GM18498 (cell line): ENCODE results near the gene DERL2.

Source experiments
- ATAC-seq: cut with Tn5 transposase; IDR thresholded peaks from one replicate; pipeline ENCODE4 v1.9.1; 2021; ENCODE audit warnings: mild to moderate bottlenecking, moderate library complexity; ENCODE audit not compliant: unreplicated experiment

The DERL2 gene

GRCh38 chr17:5485270-5486205, at the start of gene DERL2:
DERL2 (minus strand) TSS chr17:5486178; CDS start chr17:5486161, 17 bp downstream.
- peak; percentile 24 for ATAC-seq

DNA sequence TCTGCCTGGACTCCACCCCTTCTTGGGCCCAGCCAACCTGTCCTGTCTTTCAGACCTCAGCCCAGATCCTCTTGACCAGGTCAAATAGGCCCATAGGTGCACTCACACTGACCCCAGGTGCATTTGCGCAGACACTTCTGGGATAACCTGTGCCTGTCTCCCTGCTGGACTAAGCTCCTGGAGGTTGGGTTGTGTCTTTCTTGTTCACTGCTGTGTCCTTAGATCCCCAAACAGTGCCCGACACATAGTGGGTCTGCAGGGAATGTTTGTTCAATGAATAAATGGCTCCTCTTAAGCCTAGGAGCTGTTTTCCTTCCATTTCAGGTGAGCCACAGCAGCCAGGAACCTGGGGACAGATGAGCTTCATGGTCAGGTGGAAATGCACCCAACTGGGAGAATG, 49.5 kb upstream of the DERL2 start:
- no peak for ATAC-seq

GRCh38 chr17:5533486-5534315, 47.7 kb upstream of the DERL2 start:
- no peak for ATAC-seq

GRCh38 chr17:5532581-5532980, 46.6 kb upstream of the DERL2 start:
- ATAC-seq = no peak

DNA sequence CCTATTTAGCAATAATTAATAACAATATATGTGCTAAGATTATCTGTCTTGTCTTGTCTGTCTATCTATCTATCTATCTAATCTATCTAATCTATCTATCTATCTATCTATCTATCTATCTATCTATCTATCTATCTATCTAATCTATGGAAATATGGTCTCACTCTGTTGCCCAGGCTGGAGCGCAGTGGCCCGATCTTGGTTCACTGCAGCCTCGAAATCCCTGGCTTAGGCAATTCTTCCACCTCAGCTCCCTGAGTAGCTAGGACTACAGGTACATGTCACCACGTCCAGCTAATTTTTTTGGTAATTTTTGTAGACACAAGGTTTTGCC, 45.1 kb upstream of the DERL2 start:
- ATAC-seq = no peak

DNA sequence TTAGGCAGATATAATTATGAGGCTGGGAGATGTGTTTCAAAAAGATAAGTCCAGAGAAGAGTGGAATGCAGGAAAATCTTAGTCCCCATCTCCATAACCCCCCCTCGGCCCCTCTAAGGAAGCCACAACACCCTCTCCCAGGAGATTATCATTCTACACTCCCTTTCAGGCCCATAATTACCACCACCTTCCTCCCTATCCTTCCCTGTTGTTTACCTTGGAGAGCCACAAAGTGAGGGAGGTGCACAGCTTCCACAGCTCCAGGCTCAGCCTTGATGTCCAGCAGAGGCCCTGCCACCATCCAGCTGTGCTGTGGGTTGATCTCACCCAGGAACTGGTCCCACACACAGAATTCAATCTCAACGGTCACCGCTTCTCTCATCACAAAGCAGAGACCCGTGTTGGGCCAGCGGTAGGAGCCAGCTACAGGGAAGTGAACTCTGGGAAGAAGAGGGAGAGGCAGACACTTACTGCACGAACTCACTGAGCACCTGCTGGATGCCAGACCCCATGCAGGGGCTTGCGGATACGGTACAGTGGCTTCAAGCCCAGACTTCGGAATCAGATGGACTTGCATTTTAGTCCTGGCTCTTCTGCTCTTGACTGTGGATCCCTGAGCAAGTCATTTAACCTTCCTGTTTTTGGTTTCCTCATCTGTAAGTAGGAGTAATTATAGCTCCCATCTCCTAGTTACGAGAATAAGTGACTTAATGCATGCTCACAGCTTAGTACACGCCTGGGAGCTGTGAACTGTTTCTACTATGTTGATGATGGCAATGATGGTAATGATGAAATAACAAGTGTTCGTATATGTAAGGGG, 44.5 kb upstream of the DERL2 start:
- no peak for ATAC-seq

GRCh38 chr17:5527601-5528250, 41.7 kb upstream of the DERL2 start:
- no peak for ATAC-seq

DNA sequence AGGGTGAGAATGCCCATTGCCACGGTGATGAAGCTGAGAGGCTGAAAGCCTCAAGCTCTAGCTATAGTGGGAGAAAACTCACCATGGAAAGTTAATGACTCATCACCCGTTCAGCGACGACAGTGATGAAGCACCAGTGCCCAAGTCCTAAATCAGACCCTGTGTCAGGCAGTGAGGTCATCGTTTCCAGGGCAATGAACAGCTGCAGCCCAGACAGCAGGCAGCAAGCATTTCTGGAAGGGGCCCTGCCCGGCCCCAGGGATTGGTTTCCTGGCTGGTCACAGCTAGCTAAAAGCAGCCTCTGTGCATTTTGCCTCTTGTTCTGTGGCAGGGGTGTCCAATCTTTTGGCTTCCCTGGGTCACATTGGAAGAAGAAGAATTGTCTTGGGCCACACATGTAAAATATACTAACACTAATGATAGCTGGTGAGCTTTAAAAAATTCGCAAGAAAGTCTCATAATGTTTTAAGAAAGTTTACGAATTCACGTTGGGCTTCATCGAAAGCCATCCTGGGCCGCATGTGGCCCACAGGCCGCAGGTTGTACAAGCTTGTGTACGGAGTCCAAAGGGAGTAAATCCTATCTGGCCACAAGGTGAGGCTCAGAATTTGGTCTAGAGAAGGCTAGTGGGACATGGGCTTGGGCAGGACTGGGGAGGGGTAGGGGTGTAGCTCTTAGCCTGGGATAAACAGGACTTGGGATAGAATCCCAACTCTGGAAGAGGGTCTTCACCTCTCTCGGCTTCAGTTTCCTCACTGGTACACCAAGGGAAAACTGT, 41.0 kb upstream of the DERL2 start:
- ATAC-seq = no peak

- no peak for ATAC-seq
Measured at GRCh38 chr17:5523249-5523648, 37.3 kb upstream of the DERL2 start.

DNA sequence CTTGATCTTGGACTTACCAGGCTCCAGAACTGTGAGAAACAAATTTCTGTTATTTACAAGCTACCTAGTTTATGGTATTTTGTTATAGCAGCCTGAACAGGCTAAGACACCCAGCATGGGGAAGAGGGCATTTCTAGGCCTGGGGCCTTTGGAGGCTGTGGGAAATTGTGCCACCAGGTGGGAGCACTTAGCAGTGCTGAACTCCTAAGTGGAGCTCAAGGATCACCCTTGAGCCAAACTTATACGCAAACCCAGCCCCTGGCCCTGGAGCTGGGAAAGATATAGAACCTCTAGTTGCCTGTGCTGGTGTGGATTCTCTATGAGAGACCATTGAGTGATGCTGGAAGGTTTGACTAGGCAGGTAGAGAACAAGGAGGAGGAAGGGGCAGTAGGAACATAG, 36.5 kb upstream of the DERL2 start:
- no peak for ATAC-seq

DNA sequence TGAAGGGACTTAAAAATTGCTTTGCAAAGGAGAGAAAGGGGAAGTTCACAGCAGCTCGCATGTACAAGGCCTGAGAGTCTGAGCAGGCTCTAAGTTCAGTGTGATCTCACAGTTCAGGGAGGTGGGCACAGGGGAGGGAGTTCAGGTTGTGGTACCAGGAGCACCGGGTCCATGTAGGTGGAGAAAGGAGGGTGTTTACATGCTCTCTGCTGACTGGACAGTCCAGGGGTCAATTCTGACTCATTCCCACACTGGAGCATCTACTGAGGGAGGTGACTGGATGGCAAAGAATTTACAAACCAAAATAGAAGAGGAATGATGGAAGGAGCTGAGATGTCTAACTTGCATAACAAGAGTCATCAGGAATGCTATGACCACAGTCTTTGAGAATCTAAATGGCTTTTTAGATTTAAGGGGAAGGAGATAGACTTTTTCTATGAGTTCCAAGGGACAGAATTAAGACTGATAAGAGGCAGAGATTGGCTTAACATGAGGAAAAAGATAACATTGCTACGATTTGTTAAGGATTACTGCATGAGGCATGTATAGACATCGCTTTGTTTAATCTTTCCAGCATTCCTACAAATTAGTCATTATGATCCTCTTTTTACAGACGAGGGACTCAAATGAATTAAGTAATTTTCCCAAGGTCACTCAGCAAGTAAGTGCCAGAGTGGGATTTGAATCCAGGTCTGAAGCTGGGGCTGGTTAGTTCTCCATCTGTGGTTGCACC, 30.2 kb upstream of the DERL2 start:
- ATAC-seq = no peak

DNA sequence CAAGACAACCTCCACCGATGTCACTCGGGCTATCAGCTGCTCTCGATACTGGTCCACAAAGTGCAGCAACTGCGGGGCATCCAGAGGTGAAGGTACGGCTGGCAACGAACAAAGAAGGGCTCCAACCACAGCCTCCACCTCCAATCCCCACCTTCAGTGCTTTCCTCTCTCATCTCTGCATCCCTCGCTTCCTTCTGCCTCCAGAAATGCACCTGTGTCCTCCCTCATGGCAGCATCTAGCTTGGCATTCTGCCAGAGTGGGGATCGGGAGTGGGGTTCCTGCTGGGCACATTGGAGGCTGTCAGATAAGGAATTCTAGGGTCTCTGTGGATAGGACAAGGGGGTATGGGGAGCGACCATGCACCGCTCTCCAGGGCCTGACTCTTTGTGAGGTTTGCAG, 29.0 kb upstream of the DERL2 start:
- ATAC-seq = no peak

DNA sequence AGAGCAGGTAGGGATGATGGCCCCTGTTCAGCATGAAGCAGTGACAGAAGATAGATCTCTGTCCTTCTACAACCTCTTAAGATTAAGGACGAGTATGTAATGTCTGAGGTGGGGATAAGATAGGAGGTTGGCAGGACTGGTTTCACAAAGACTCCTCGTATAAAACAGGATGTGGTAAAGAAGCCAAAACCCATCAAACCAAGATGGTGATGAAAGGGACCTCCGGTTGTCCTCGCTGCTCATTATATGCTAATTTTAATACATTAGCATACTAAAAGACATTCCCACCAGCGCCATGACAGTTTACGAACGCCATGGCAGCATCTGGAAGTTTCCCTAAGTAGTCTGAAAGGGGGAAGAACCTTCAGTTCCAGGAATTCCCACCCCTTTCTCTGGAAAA, 27.6 kb upstream of the DERL2 start:
- ATAC-seq = no peak

DNA sequence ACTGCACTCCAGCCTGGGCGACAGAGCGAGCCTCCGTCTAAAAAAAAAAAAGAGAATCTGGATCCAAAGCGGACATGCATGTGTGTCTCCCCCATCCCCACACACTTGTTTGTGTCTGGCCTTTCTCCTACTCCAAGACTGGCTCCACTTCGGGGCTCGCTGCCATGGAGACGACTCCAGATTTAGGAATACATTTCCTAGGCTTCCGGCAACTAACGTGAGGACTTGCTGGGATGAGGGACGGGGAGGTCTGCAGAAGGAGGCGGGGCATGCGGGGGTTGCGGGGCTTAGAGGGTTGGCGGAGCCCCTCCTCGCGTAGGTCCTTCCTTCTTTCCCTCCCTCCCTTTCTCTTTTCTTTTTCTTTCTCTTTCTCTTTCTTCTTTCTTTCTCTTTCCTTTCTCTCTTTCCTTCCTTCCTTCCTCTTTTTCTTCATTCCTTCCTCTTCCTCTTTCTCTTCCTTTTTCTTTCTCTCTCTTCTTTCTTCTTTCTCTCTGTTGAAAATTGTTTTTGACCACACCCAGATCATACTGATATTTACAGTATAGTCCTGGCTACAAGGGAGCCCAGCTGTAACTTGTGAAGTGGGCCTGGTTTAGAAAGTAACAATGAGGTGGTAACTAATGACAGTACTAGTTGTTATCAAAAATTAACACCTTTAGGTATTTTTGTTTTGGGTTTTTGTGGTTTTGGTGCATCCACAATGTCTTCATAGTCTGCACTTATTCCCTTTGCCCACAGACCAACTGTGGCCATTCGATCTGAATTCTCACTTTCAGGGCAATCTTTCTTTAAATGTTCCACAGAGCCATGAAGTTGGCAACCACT, 25.6 kb upstream of the DERL2 start:
- ATAC-seq = no peak

DNA sequence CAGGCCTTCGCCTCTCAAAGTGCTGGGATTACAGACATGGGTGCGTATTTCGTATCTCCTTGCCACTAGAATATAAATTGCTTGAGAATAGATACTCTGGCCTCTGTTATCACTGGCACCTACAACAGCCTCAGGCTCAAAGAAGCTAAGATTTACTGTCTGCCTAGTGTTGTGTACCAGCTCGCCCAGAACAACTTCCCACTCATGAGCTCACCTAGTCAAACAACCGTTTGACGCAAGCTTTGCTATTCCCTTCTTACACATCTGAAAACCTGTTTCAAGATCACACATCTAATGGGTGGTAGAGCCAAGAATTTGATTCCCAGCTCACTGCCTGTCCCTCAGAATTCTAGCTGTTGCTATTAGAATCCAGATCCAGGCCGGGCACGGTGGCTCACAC, 24.8 kb upstream of the DERL2 start:
- no peak for ATAC-seq

- ATAC-seq = no peak
Measured at GRCh38 chr17:5509482-5509881, 23.5 kb upstream of the DERL2 start.

DNA sequence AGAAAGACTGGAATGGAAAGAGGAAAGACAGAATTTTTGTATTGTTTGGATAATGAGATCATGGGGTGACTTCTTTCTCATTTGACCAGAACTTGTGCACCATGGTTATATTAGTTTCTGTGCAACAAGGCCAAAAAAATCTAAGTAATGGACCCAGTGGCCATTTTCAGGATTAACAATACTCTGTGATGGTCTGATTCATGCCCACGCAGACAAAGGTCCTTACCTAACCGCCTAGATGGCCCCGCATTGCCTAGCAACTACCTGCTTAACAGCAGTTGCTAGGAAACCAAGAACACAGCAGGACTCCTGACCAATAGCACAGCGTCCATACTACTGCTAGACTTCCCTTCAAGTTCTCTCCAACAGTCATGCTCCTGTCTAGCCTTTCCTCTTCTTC, 22.8 kb upstream of the DERL2 start:
- ATAC-seq = no peak

DNA sequence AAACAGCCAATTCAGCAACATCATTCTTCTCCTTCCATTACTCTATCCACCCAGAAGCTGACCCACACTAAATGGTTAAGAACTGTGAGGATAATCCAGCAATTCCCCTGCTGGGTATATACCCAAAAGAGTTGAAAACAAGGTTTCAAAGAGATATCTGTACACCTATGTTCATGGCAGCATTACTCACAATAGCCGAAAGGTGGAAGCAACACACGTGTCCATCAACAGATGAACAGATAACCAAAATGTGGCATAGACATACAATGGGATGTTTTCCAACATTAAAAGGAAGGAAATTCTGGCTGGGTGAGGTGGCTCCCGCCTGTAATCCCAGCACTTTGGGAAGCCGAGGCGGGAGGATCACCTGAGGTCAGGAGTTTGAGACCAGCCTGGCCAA, 20.3 kb upstream of the DERL2 start:
- ATAC-seq = no peak
